HepG2 (cell line): ENCODE results near the gene SNCG. TPM values are rescaled to one million over a fixed set of nuclear protein-coding genes. Genes with fewer than 3 reads are reported as not detected.

Experiments
- AKAP8 ChIP-seq: sonication (generic); formaldehyde crosslinking; IDR thresholded peaks from 2 replicates; pipeline ENCODE4 v1.5.1; 2020; ENCODE audit warnings: mild to moderate bottlenecking, missing genetic modification reagents
- ATAD3A ChIP-seq: sonication (generic); formaldehyde crosslinking; IDR thresholded peaks from 2 replicates; pipeline ENCODE4 v1.4.0; 2020; ENCODE audit warnings: missing genetic modification reagents
- CHD4 ChIP-seq: fragments of 200-600 bp; sonication (generic); IDR thresholded peaks from 2 replicates; pipeline ENCODE4 v1.7.0; 2017; ENCODE audit warnings: mild to moderate bottlenecking, low read length, borderline replicate concordance
- ETV6 ChIP-seq: sonication (generic); formaldehyde crosslinking; conservative IDR thresholded peaks from 2 replicates; pipeline ENCODE4 v1.4.0; 2020; ENCODE audit warnings: missing genetic modification reagents
- FOXA3 ChIP-seq: IDR thresholded peaks from 2 replicates; pipeline ENCODE4 v1.6.1; 2016; ENCODE audit warnings: missing genetic modification reagents, missing compliant biosample characterization
- KAT2B ChIP-seq: fragments of 150-350 bp; IDR thresholded peaks from 2 replicates; pipeline ENCODE4 v1.6.1; 2014; ENCODE audit warnings: low read depth, low read length, borderline replicate concordance
- NFIC ChIP-seq: IDR thresholded peaks from 2 replicates; pipeline ENCODE4 v1.6.1; 2012; ENCODE audit warnings: mild to moderate bottlenecking, low read length, inconsistent platforms
- PCBP1 ChIP-seq: fragments of 200-400 bp; formaldehyde crosslinking; IDR thresholded peaks from 2 replicates; pipeline ENCODE4 v1.6.1; 2017; ENCODE audit warnings: mild to moderate bottlenecking, low read depth, low read length, borderline replicate concordance
- PPARG ChIP-seq: conservative IDR thresholded peaks from 2 replicates; pipeline ENCODE4 v1.6.1; 2016; ENCODE audit warnings: missing biosample characterization, missing genetic modification reagents
- SALL1 ChIP-seq: sonication (generic); formaldehyde crosslinking; IDR thresholded peaks from 2 replicates; pipeline ENCODE4 v1.8.0; 2022; ENCODE audit warnings: mild to moderate bottlenecking, missing genetic modification reagents
- SYNCRIP ChIP-seq: fragments of 200-400 bp; formaldehyde crosslinking; IDR thresholded peaks from 2 replicates; pipeline ENCODE4 v1.6.1; 2018; ENCODE audit warnings: mild to moderate bottlenecking, low read depth, low read length; ENCODE audit not compliant: insufficient read depth
- ZBTB1 ChIP-seq: sonication (generic); formaldehyde crosslinking; IDR thresholded peaks from 2 replicates; pipeline ENCODE4 v1.4.0; 2020; ENCODE audit warnings: missing genetic modification reagents, borderline replicate concordance
- ZNF224 ChIP-seq: sonication (generic); formaldehyde crosslinking; IDR thresholded peaks from 2 replicates; pipeline ENCODE4 v1.5.0; 2020; ENCODE audit warnings: mild to moderate bottlenecking, missing genetic modification reagents
- ZNF251 ChIP-seq: sonication (generic); formaldehyde crosslinking; IDR thresholded peaks from 2 replicates; pipeline ENCODE4 v1.9.0; 2021; ENCODE audit warnings: mild to moderate bottlenecking, missing genetic modification reagents
- ZNF816 ChIP-seq: sonication (generic); formaldehyde crosslinking; IDR thresholded peaks from 2 replicates; pipeline ENCODE4 v1.8.0; 2022; ENCODE audit warnings: missing genetic modification reagents, mild to moderate bottlenecking, borderline replicate concordance
- polyA plus RNA-seq, 8 experiments: library from polyadenylated mRNA; depleted of rRNA in 3 of 8; stranded (reverse) in 7 of 8; unstranded in 1 of 8; fragments of >200 nt; fragmentation: Illumina TruSeq in 4 of 8; extraction: Trizol in 4 of 8; gene quantifications; 2 replicates each; pipeline versions ENCODE4 v1.2.1 to v1.2.3, GENCODE V29; 2011 to 2016; ENCODE audit warnings: low read depth in 4 of 8, missing spikeins in 1 of 8, mixed read lengths in 1 of 8; ENCODE audit not compliant: insufficient read depth in 1 of 8
- total RNA-seq, 5 experiments: library from RNA; depleted of rRNA; stranded (reverse); fragments of >200 nt; fragmentation: Illumina TruSeq; extraction: Trizol; gene quantifications; 2 replicates each; pipeline ENCODE4 v1.2.3, GENCODE V29; 2016; ENCODE audit warnings: low read depth in 1 of 5
- TF ChIP-seq, protein P1 (sequence below): sonication (generic); formaldehyde crosslinking; IDR thresholded peaks from 2 replicates; pipeline ENCODE4 v1.4.0; 2020; ENCODE audit warnings: missing genetic modification reagents, borderline replicate concordance
- TF ChIP-seq, protein P2 (sequence below): sonication (generic); formaldehyde crosslinking; IDR thresholded peaks from 2 replicates; pipeline ENCODE4 v1.4.0; 2020; ENCODE audit warnings: missing genetic modification reagents
- TF ChIP-seq, protein P3 (sequence below): sonication (generic); formaldehyde crosslinking; IDR thresholded peaks from 2 replicates; pipeline ENCODE4 v1.8.1; 2023; ENCODE audit warnings: mild to moderate bottlenecking, missing genetic modification reagents, borderline replicate concordance
- TF ChIP-seq, protein P4 (sequence below): sonication (generic); formaldehyde crosslinking; IDR thresholded peaks from 2 replicates; pipeline ENCODE4 v1.5.1; 2020; ENCODE audit warnings: mild to moderate bottlenecking, missing genetic modification reagents, moderate library complexity
- TF ChIP-seq, protein P5 (sequence below): sonication (generic); formaldehyde crosslinking; IDR thresholded peaks from 2 replicates; pipeline ENCODE4 v1.4.0; 2020; ENCODE audit warnings: mild to moderate bottlenecking, missing genetic modification reagents
- TF ChIP-seq, protein P6 (sequence below): sonication (generic); formaldehyde crosslinking; IDR thresholded peaks from 2 replicates; pipeline ENCODE4 v1.4.0; 2020; ENCODE audit warnings: mild to moderate bottlenecking, low read depth, missing genetic modification reagents
- TF ChIP-seq, protein P7 (sequence below): IDR thresholded peaks from 2 replicates; pipeline ENCODE4 v1.6.1; 2016; ENCODE audit warnings: low read depth

The SNCG gene
- total and polyA plus RNA-seq, 2 of the 13 experiments (the other 11 are each of a cell fraction or from before 2014, with no cell fraction given), result 0.22 to 0.91 TPM

DNA sequence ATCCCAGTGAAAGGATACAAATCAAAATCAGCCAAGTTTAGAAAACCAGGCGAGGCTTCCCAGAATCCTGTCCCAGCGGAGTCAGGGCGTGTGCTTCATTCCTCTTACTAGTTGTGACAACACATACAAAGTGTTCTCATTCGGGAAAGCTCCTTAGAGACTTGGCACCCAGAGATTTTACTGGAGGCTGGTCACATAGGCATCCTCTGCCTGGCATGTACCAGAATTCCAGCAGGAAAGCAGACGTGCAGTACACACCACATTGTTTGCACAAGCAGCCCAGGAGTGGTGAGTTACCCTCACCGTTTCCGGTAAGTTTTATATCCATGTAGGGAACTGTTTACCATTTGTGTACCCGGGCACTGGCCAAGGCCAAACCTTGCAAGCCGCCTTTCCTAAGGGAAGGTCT is 35.8 kb upstream of the SNCG start (continued):
- TF ChIP-seq, protein P1, sequence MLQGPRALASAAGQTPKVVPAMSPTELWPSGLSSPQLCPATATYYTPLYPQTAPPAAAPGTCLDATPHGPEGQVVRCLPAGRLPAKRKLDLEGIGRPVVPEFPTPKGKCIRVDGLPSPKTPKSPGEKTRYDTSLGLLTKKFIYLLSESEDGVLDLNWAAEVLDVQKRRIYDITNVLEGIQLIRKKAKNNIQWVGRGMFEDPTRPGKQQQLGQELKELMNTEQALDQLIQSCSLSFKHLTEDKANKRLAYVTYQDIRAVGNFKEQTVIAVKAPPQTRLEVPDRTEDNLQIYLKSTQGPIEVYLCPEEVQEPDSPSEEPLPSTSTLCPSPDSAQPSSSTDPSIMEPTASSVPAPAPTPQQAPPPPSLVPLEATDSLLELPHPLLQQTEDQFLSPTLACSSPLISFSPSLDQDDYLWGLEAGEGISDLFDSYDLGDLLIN (CRISPR knock-in tag), result no peak
- TF ChIP-seq PCBP1, result no peak
- TF ChIP-seq ZBTB1 (CRISPR knock-in tag), result no peak
- 0 out of 2 replicates have a peak, but pooled peaks have one; percentile 21 for TF ChIP-seq SALL1 (CRISPR knock-in tag)
- TF ChIP-seq, protein P2, sequence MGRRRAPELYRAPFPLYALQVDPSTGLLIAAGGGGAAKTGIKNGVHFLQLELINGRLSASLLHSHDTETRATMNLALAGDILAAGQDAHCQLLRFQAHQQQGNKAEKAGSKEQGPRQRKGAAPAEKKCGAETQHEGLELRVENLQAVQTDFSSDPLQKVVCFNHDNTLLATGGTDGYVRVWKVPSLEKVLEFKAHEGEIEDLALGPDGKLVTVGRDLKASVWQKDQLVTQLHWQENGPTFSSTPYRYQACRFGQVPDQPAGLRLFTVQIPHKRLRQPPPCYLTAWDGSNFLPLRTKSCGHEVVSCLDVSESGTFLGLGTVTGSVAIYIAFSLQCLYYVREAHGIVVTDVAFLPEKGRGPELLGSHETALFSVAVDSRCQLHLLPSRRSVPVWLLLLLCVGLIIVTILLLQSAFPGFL, result no peak
- TF ChIP-seq, protein P3, sequence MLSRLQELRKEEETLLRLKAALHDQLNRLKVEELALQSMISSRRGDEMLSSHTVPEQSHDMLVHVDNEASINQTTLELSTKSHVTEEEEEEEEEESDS (CRISPR knock-in tag), result no peak
- TF ChIP-seq NFIC, result no peak
- TF ChIP-seq, protein P4, sequence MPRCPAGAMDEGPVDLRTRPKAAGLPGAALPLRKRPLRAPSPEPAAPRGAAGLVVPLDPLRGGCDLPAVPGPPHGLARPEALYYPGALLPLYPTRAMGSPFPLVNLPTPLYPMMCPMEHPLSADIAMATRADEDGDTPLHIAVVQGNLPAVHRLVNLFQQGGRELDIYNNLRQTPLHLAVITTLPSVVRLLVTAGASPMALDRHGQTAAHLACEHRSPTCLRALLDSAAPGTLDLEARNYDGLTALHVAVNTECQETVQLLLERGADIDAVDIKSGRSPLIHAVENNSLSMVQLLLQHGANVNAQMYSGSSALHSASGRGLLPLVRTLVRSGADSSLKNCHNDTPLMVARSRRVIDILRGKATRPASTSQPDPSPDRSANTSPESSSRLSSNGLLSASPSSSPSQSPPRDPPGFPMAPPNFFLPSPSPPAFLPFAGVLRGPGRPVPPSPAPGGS (CRISPR knock-in tag), result no peak
- TF ChIP-seq, protein P5, sequence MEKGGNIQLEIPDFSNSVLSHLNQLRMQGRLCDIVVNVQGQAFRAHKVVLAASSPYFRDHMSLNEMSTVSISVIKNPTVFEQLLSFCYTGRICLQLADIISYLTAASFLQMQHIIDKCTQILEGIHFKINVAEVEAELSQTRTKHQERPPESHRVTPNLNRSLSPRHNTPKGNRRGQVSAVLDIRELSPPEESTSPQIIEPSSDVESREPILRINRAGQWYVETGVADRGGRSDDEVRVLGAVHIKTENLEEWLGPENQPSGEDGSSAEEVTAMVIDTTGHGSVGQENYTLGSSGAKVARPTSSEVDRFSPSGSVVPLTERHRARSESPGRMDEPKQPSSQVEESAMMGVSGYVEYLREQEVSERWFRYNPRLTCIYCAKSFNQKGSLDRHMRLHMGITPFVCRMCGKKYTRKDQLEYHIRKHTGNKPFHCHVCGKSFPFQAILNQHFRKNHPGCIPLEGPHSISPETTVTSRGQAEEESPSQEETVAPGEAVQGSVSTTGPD (CRISPR knock-in tag), result no peak
- no peak for TF ChIP-seq ZNF251 (CRISPR knock-in tag)
- TF ChIP-seq SYNCRIP, result no peak
- no peak for TF ChIP-seq ZNF224 (CRISPR knock-in tag)
- no peak for TF ChIP-seq ZNF816 (CRISPR knock-in tag)
- no peak for TF ChIP-seq PPARG (CRISPR knock-in tag)
- TF ChIP-seq, protein P6, sequence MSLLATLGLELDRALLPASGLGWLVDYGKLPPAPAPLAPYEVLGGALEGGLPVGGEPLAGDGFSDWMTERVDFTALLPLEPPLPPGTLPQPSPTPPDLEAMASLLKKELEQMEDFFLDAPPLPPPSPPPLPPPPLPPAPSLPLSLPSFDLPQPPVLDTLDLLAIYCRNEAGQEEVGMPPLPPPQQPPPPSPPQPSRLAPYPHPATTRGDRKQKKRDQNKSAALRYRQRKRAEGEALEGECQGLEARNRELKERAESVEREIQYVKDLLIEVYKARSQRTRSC, result no peak
- no peak for TF ChIP-seq KAT2B
- no peak for TF ChIP-seq ATAD3A
- TF ChIP-seq, protein P7, sequence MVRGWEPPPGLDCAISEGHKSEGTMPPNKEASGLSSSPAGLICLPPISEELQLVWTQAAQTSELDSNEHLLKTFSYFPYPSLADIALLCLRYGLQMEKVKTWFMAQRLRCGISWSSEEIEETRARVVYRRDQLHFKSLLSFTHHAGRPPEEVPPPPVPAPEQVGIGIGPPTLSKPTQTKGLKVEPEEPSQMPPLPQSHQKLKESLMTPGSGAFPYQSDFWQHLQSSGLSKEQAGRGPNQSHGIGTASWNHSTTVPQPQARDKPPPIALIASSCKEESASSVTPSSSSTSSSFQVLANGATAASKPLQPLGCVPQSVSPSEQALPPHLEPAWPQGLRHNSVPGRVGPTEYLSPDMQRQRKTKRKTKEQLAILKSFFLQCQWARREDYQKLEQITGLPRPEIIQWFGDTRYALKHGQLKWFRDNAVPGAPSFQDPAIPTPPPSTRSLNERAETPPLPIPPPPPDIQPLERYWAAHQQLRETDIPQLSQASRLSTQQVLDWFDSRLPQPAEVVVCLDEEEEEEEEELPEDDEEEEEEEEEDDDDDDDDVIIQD (CRISPR knock-in tag), result no peak
- 0 out of 2 replicates have a peak, but pooled peaks have one; percentile 14 for TF ChIP-seq FOXA3 (CRISPR knock-in tag)
- TF ChIP-seq ETV6 (CRISPR knock-in tag), result no peak
- no peak for TF ChIP-seq AKAP8 (CRISPR knock-in tag)
- TF ChIP-seq CHD4, result no peak
